Mammary epithelial cell (primary cell): Measurements from ENCODE around the gene CD81.
A peak's percentile ranks its signal among the peaks of the same experiment; 100 is the strongest.

Experiments used
- EZH2 ChIP-seq: IDR thresholded peaks from 2 replicates; pipeline ENCODE4 v1.6.1; 2012; ENCODE audit warnings: low read length, inconsistent platforms, borderline replicate concordance
- TF ChIP-seq, protein P1 (sequence below), 2 donors: IDR thresholded peaks in 1 of 2; conservative IDR thresholded peaks in 1 of 2; 2 replicates each; pipeline ENCODE4 v1.5.1; 2011 to 2012; ENCODE audit warnings: inconsistent platforms in 2 of 2, low read length in 2 of 2, mild to moderate bottlenecking in 2 of 2, control low read depth in 1 of 2, low read depth in 1 of 2; ENCODE audit not compliant: insufficient read depth in 1 of 2; ENCODE audit errors: extremely low read depth in 1 of 2

GRCh38 chr11:2444821-2445745 is 68.0 kb downstream of the CD81 start, which contains the start of gene KCNQ1:
- peak; percentile 15 for TF ChIP-seq EZH2
- TF ChIP-seq, protein P1, sequence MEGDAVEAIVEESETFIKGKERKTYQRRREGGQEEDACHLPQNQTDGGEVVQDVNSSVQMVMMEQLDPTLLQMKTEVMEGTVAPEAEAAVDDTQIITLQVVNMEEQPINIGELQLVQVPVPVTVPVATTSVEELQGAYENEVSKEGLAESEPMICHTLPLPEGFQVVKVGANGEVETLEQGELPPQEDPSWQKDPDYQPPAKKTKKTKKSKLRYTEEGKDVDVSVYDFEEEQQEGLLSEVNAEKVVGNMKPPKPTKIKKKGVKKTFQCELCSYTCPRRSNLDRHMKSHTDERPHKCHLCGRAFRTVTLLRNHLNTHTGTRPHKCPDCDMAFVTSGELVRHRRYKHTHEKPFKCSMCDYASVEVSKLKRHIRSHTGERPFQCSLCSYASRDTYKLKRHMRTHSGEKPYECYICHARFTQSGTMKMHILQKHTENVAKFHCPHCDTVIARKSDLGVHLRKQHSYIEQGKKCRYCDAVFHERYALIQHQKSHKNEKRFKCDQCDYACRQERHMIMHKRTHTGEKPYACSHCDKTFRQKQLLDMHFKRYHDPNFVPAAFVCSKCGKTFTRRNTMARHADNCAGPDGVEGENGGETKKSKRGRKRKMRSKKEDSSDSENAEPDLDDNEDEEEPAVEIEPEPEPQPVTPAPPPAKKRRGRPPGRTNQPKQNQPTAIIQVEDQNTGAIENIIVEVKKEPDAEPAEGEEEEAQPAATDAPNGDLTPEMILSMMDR (conservative IDR thresholded peaks at IDR 0.05 in 1 of 2, IDR thresholded peaks at IDR 0.05 in 1 of 2; ENCODE audit: extremely low read depth in 1 of 2, insufficient read depth in 1 of 2, low read depth in 1 of 2, low read length in 2 of 2): no peak
